ENCODE measurements around the gene COL23A1. TPM values are rescaled to one million over a fixed set of nuclear protein-coding genes. Genes with fewer than 3 reads are reported as not detected.
"Not testable (repeated sequence)": the region's sequence is repeated elsewhere in the genome, so short reads cannot be mapped to it uniquely, and the experiment has no call there.

COL23A1 gene
- total RNA-seq, 1 donor from 2014 or later, result 0.96 TPM

DNA sequence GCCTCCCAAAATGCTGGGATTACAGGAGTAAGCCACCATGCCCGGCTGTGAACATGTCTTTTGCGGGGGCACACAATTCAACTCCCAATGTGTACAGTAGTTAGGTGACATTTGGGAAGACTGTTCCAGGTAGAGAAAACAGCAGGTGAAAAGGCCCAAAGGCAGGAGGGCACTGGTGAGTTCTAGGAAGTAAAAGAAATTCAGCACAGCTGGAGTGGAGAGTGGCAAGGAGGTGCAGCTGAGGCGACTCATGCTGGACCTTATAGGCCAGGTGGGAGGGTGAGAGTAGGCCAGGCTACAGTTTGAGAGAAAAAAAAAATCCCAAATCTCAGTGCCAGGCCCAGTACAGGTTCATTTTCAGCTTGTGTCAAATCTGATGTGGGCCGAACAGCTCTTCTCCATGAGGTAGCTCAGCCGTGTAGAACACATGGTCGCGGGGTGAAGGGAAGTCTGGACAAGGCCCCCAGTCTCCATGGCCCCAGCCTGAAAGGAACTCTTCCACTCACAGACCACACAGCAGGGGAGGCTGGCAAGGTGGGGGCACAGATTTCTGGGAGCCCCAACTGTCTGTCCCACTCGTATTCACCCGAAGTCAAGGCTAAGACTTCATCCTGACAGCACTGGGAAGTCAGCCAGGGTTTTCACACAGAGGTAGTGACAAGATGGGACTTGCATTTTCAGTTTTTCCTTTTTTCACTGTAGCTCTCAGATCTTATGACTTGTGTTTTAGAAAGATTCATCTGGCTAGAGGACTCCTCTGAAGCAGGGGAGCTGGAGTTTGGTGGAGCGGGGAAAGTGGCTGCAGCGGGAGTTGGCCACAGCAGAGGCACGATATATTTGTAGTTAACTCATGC lies 390.4 kb downstream of the COL23A1 start:
- DNase-seq (ENCODE audit: low spot score), result peak; percentile 32

DNA sequence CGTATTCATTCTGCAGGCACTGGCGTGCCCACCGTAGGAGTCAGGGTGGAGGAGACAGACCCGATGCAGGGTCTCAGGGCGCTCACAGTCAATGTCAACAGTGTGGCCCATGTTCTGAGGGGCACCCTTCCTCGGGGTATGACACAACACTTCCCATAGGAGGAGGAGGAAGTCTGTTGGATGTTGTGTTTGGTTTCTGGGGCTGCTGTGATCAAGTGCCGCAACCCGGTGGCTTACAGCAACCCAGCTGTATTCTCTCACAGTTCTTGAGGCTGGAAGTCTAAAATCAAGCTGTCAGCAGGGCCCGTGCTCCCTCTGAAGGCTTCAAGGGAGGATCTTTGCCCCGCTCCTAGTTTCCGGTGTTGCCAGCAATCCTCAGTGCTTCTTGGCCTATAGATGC lies 391.5 kb downstream of the COL23A1 start:
- DNase-seq (ENCODE audit: low spot score), result no peak

DNA sequence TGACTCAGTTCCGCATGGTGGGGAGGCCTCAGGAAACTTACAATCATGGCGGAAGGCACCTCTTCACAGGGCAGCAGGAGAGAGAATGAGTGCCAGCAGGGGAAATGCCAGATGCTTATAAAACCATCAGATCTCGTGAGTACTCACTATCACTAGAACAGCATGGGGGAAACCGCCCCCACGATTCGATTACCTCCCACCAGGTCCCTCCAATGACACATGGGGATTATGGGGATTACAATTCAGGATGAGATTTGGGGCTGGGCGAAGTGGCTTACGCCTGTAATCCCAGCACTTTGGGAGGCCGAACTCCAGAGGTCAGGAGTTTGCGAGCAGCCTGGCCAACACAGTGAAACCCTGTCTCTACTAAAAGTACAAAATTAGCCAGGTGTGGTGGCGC lies 392.0 kb downstream of the COL23A1 start:
- not testable (repeated sequence) for DNase-seq (ENCODE audit: low spot score)

- no peak for DNase-seq (ENCODE audit: low spot score)
Observed at GRCh38 chr5:178196986-178197385, 393.2 kb downstream of the COL23A1 start.

GRCh38 chr5:178196281-178196812 lies 393.8 kb downstream of the COL23A1 start:
- DNase-seq (ENCODE audit: low spot score), result no peak

GRCh38 chr5:178194026-178194425 lies 396.2 kb downstream of the COL23A1 start:
- no peak for DNase-seq (ENCODE audit: low spot score)

GRCh38 chr5:178193251-178193809 lies 396.9 kb downstream of the COL23A1 start:
- DNase-seq (ENCODE audit: low spot score), result no peak

DNA sequence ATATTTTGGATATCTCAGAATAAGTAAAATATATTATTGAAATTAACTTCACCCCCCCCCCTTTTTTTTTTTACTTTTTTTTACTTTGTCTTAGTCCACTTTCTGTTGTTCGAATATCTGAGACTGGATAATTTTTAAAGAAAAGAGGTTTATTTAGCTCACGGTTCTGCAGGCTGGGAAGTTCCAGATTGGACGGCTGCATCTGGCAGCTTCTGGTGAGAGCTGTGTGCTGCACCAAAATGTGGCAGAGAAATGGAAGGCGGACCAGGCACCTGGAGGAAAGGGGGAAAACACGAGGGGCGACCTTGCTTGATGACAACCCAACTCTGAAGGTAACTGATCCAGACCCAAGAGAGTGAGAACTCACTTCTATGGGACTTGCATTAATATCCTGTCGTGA lies 397.4 kb downstream of the COL23A1 start:
- no peak for DNase-seq (ENCODE audit: low spot score)

DNA sequence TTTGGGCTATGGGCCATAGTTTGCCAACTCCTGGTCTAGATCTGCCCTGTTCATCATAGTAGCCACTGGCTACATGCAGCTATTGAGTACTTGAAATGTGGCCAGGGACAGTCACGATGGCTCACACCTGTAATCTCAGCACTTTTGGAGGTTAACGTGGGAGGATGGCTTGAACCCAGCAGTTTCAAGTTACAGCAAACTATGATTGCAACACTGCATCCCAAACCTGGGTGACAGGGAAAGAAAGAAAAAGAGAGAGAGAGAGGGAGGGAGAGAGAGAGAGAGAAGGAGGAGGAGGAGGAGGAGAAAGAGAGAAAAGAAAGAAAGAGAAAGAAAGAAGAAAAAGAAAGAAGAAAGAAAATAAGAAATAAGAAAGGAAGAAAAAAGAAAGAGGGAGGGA lies 397.9 kb downstream of the COL23A1 start:
- DNase-seq (ENCODE audit: low spot score), result no peak

- DNase-seq (ENCODE audit: low spot score), result no peak
Observed at GRCh38 chr5:178191661-178192060, 398.5 kb downstream of the COL23A1 start.

DNA sequence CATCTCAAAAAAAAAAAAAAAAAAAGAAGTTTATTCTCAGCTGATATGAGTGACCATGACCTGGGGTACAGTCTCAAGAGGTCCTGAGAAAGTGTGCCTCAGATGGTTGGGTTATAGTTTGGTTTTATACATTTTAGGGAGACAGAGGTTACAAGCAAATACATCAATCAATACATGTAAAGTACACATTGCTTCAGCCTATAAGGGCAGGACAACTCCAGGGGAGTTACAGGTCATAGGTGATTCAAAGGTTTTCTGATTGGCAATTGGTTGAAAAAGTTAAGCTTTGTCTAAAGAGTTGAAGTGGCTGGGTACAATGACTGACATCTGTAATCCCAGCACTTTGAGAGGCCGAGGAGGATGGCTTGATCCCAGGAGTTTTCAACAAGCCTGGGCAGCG lies 400.8 kb downstream of the COL23A1 start:
- DNase-seq (ENCODE audit: low spot score), result no peak

Other genes starting within 250 kb of the COL23A1 start
- gene CLK4, start 36.7 kb upstream of the COL23A1 start, total RNA-seq (ENCODE audit: insufficient read depth, low replicate concordance), result 73.4 TPM
- 6.5 TPM for gene ZNF354A, start 140.3 kb upstream of the COL23A1 start, total RNA-seq (ENCODE audit: insufficient read depth, low replicate concordance)

Data from umbilical cord (tissue), 2 donors.